GM10266 (cell line): ENCODE data around the gene MARS1.
A peak's percentile ranks its signal among the peaks of the same experiment; 100 is the strongest.

Experiments
- DNase-seq: peaks from one replicate; pipeline ENCODE4 v3.0.0; 2012; ENCODE audit errors: extremely low spot score
- CTCF ChIP-seq: IDR thresholded peaks from 2 replicates; pipeline ENCODE4 v1.5.1; 2012; ENCODE audit warnings: mild to moderate bottlenecking, low read depth; ENCODE audit not compliant: control insufficient read depth, insufficient read depth; ENCODE audit errors: missing control alignments

Gene MARS1

DNA sequence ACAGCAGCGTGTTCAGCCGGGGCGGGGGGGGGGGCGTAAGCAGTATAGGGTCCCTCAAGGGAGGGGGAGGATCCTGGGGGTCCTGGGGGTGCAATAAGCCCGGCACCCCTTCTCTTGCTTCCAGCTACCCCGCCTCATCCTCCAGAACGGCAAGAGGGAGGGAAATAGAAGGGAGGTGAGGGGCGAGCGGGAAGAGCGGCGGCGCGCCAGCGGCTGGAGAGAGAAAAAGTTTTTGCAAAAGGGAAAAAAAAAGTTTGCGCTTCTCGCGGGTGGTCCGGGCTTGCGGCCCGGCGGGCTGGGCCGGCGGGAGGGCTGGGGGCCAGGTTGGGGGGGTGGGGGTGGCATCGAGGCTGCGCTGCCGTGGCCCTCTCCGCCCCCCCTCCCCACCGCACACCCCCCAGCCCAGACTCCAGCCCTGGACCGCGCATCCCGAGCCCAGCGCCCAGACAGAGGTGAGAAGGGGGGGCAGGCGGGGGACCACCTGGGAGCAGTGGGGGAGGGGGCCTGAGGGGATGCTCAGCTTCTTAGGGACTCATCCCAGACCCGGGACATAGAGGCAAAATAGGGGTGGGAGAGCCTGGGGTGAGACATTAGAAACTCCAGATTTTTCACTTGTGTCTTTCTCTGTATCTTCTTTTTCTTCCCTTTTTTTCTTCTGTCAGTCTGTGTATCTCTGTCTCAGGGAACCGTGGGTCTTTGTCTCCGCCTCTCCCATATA, 28.0 kb upstream of the MARS1 start, which contains the start of gene GLI1:
TSS of gene GLI1 (plus strand) at position 36 of the 718 bp plus-strand sequence. CDS start 3,907 bp downstream, outside the sequence.
- no peak for TF ChIP-seq CTCF
- peak; percentile 73 for DNase-seq

- TF ChIP-seq CTCF = no peak
- peak; percentile 41 for DNase-seq
These were observed 27.4 kb upstream of the MARS1 start for GRCh38 chr12:57460468-57460784.

GRCh38 chr12:57460841-57461275, 27.0 kb upstream of the MARS1 start:
- TF ChIP-seq CTCF = no peak
- DNase-seq = peak; percentile 22

GRCh38 chr12:57461276-57461916, 26.5 kb upstream of the MARS1 start:
- TF ChIP-seq CTCF = no peak
- peak; percentile 74 for DNase-seq

DNA sequence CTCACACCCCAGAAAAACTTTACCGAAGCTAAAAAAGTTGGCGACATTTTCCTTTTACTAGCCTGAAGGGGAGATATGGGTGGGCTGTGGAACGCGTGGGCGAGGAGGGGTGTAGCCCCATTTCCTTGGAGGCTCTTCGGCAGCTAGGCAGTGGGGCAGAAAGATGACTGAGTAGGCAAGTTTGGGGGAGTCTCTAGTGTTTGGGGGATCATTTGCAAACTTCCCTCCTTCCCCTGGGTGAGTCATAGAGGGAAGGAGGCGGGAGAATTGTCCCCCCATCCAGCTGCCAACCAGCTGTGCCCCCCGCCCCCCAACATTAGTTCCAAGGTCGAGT, 26.0 kb upstream of the MARS1 start:
- peak; percentile 57 for DNase-seq

GRCh38 chr12:57462251-57462911, 25.5 kb upstream of the MARS1 start:
- peak; percentile 95 for DNase-seq
- TF ChIP-seq CTCF = peak; percentile 97

More for the DNA sequence above, 26.0 kb upstream of the MARS1 start:
- TF ChIP-seq CTCF = no peak

- no peak for TF ChIP-seq CTCF
These were observed 25.0 kb upstream of the MARS1 start for GRCh38 chr12:57462912-57463253.

More at GRCh38 chr12:57462912-57463253, 25.0 kb upstream of the MARS1 start:
- no peak for DNase-seq
